WTC11 (cell line): ENCODE measurements around the gene MYCBP2. TPM values are rescaled to one million over a fixed set of nuclear protein-coding genes. Genes with fewer than 3 reads are reported as not detected.
"Not testable (repeated sequence)": the region's sequence is repeated elsewhere in the genome, so short reads cannot be mapped to it uniquely, and the experiment has no call there.

Experiments used
- ATAC-seq: fragments of 200-7000 bp; cut with Tn5 transposase; 2 replicates; pipeline ENCODE4 v1.10.0; 2021; ENCODE audit warnings: mild to moderate bottlenecking, moderate library complexity
- CTCF ChIA-PET: fragments of 300-600 bp; sonication (Branson Sonifier 250); formaldehyde crosslinking; loops from one replicate; lab custom pipeline; 2021; ENCODE audit warnings: antibody characterized with exemption; lab: Charles Lee
- POLR2A ChIA-PET: fragments of 350-600 bp; sonication (Branson Sonifier 250); formaldehyde crosslinking; loops from one replicate; lab custom pipeline; 2021; ENCODE audit warnings: antibody characterized with exemption; lab: Charles Lee
- DNase-seq: peaks from one replicate; pipeline ENCODE4 v3.0.0; 2021; ENCODE audit warnings: low spot score
- H3K27ac Mint-ChIP-seq: 2 replicates; pipeline ENCODE4 v1.8.0; 2021; ENCODE audit warnings: mixed read lengths
- H3K27me3 Mint-ChIP-seq: 2 replicates; pipeline ENCODE4 v1.8.0; 2021; ENCODE audit warnings: low read depth, mild to moderate bottlenecking, moderate library complexity, mixed read lengths
- H3K36me3 Mint-ChIP-seq: 2 replicates; pipeline ENCODE4 v1.8.0; 2021; ENCODE audit warnings: mixed read lengths
- H3K4me1 Mint-ChIP-seq: 2 replicates; pipeline ENCODE4 v1.8.0; 2022; ENCODE audit warnings: mixed read lengths
- H3K4me3 Mint-ChIP-seq: 2 replicates; pipeline ENCODE4 v1.8.0; 2021; ENCODE audit warnings: mild to moderate bottlenecking, moderate library complexity, mixed read lengths
- H3K9me3 Mint-ChIP-seq: 2 replicates; pipeline ENCODE4 v1.8.0; 2021; ENCODE audit warnings: mixed read lengths
- ATF2 ChIP-seq: sonication (generic); formaldehyde crosslinking; IDR thresholded peaks from 2 replicates; pipeline ENCODE4 v1.8.1; 2022; ENCODE audit warnings: low read depth, missing genetic modification reagents, borderline replicate concordance
- ELF4 ChIP-seq: sonication (generic); formaldehyde crosslinking; IDR thresholded peaks from 2 replicates; pipeline ENCODE4 v1.8.1; 2022; ENCODE audit warnings: low read depth, mild to moderate bottlenecking, moderate library complexity, missing genetic modification reagents
- EMX1 ChIP-seq: fragments of 250-450 bp; sonication (Bioruptor Pico); IDR thresholded peaks from 2 replicates; pipeline ENCODE4 v1.8.0; 2021; ENCODE audit warnings: mild to moderate bottlenecking
- GRHL2 ChIP-seq: fragments of 250-450 bp; sonication (Bioruptor Pico); IDR thresholded peaks from 2 replicates; pipeline ENCODE4 v1.8.0; 2022; ENCODE audit warnings: mild to moderate bottlenecking, moderate library complexity; ENCODE audit not compliant: insufficient replicate concordance, severe bottlenecking
- GTF2I ChIP-seq: fragments of 250-450 bp; sonication (Bioruptor Pico); conservative IDR thresholded peaks from 2 replicates; pipeline ENCODE4 v1.4.0; 2021; ENCODE audit warnings: mild to moderate bottlenecking
- JAZF1 ChIP-seq: fragments of 250-450 bp; sonication (Bioruptor Pico); IDR thresholded peaks from 2 replicates; pipeline ENCODE4 v1.9.0; 2021; ENCODE audit warnings: moderate library complexity, mild to moderate bottlenecking, inconsistent platforms
- OVOL2 ChIP-seq: fragments of 250-450 bp; sonication (Bioruptor Pico); IDR thresholded peaks from 2 replicates; pipeline ENCODE4 v1.9.0; 2021; ENCODE audit warnings: mild to moderate bottlenecking, borderline replicate concordance
- PREB ChIP-seq: sonication (generic); formaldehyde crosslinking; IDR thresholded peaks from 2 replicates; pipeline ENCODE4 v1.8.1; 2022; ENCODE audit warnings: mild to moderate bottlenecking, missing genetic modification reagents, moderate library complexity, borderline replicate concordance
- TEAD4 ChIP-seq: sonication (generic); formaldehyde crosslinking; IDR thresholded peaks from 2 replicates; pipeline ENCODE4 v1.8.0; 2022; ENCODE audit warnings: mild to moderate bottlenecking, missing genetic modification reagents
- ZBTB43 ChIP-seq: sonication (generic); formaldehyde crosslinking; IDR thresholded peaks from 2 replicates; pipeline ENCODE4 v1.8.1; 2023; ENCODE audit warnings: mild to moderate bottlenecking, missing genetic modification reagents
- ZNF317 ChIP-seq: sonication (generic); formaldehyde crosslinking; IDR thresholded peaks from 2 replicates; pipeline ENCODE4 v1.8.1; 2023; ENCODE audit warnings: low read depth, mild to moderate bottlenecking, moderate library complexity, missing genetic modification reagents, borderline replicate concordance
- ZNF512 ChIP-seq: sonication (generic); formaldehyde crosslinking; IDR thresholded peaks from 2 replicates; pipeline ENCODE4 v1.8.1; 2022; ENCODE audit warnings: missing genetic modification reagents, borderline replicate concordance
- ZSCAN18 ChIP-seq: fragments of 250-450 bp; sonication (Bioruptor Pico); IDR thresholded peaks from 2 replicates; pipeline ENCODE4 v2.1.2; 2022; ENCODE audit warnings: mild to moderate bottlenecking, moderate library complexity
- total RNA-seq: library from RNA; stranded (reverse); gene quantifications from 3 replicates; pipeline ENCODE4 v1.2.3, GENCODE V29; 2021
- TF ChIP-seq, protein P1 (sequence below): fragments of 200-600 bp; IDR thresholded peaks from 2 replicates; pipeline ENCODE4 v1.8.0; 2022; ENCODE audit warnings: antibody characterized with exemption
- TF ChIP-seq, protein P2 (sequence below): fragments of 250-450 bp; sonication (Bioruptor Pico); IDR thresholded peaks from 2 replicates; pipeline ENCODE4 v1.9.0; 2021; ENCODE audit warnings: mild to moderate bottlenecking
- TF ChIP-seq, protein P3 (sequence below): sonication (generic); formaldehyde crosslinking; conservative IDR thresholded peaks from 2 replicates; pipeline ENCODE4 v1.8.1; 2023; ENCODE audit warnings: mild to moderate bottlenecking, low read depth, missing genetic modification reagents, moderate library complexity

Gene MYCBP2
- total RNA-seq, 1 experiment from 2014 or later, result 54.3 TPM

GRCh38 chr13:77009011-77009410, 317.9 kb downstream of the MYCBP2 start (continued):
- no peak for TF ChIP-seq ZSCAN18 (CRISPR knock-in tag)
- TF ChIP-seq ZBTB43 (CRISPR knock-in tag), result no peak
- TF ChIP-seq ELF4 (CRISPR knock-in tag), result no peak
- TF ChIP-seq TEAD4, result no peak
- TF ChIP-seq ZNF317, result no peak
- TF ChIP-seq JAZF1 (CRISPR knock-in tag), result no peak
- no peak for TF ChIP-seq EMX1 (CRISPR knock-in tag)
- no peak for TF ChIP-seq ZNF512
- TF ChIP-seq OVOL2 (CRISPR knock-in tag), result no peak
- no peak for TF ChIP-seq PREB (CRISPR knock-in tag)

- CTCF ChIA-PET, H3K27ac Mint-ChIP-seq, H3K9me3 Mint-ChIP-seq, H3K27me3 Mint-ChIP-seq, H3K4me1 Mint-ChIP-seq, ATAC-seq, POLR2A ChIA-PET, H3K4me3 Mint-ChIP-seq, DNase-seq: not testable (repeated sequence)
- H3K36me3 Mint-ChIP-seq, result peaks cover 44% of the 10 kb centered on the region
Observed at GRCh38 chr13:77008337-77008736, 318.6 kb downstream of the MYCBP2 start.

- Mint-ChIP-seq H3K27ac (no peak overlapping the region), H3K27me3 (no peaks in the 10 kb centered on the region), H3K9me3 (no peaks in the 10 kb centered on the region), H3K4me3 (no peak overlapping the region), H3K4me1 (peaks cover 3% of the 10 kb centered on the region; the same call in 1 of the 2 replicates), H3K36me3 (peaks cover 12% of the 10 kb centered on the region)
- TF ChIP-seq TEAD4 (no peak), ATF2 (CRISPR knock-in tag) (no peak), GRHL2 (CRISPR knock-in tag) (no peak), GTF2I (CRISPR knock-in tag) (no peak)
- TF ChIP-seq, protein P1, sequence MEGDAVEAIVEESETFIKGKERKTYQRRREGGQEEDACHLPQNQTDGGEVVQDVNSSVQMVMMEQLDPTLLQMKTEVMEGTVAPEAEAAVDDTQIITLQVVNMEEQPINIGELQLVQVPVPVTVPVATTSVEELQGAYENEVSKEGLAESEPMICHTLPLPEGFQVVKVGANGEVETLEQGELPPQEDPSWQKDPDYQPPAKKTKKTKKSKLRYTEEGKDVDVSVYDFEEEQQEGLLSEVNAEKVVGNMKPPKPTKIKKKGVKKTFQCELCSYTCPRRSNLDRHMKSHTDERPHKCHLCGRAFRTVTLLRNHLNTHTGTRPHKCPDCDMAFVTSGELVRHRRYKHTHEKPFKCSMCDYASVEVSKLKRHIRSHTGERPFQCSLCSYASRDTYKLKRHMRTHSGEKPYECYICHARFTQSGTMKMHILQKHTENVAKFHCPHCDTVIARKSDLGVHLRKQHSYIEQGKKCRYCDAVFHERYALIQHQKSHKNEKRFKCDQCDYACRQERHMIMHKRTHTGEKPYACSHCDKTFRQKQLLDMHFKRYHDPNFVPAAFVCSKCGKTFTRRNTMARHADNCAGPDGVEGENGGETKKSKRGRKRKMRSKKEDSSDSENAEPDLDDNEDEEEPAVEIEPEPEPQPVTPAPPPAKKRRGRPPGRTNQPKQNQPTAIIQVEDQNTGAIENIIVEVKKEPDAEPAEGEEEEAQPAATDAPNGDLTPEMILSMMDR, result peak; percentile 34
- TF ChIP-seq, protein P2, sequence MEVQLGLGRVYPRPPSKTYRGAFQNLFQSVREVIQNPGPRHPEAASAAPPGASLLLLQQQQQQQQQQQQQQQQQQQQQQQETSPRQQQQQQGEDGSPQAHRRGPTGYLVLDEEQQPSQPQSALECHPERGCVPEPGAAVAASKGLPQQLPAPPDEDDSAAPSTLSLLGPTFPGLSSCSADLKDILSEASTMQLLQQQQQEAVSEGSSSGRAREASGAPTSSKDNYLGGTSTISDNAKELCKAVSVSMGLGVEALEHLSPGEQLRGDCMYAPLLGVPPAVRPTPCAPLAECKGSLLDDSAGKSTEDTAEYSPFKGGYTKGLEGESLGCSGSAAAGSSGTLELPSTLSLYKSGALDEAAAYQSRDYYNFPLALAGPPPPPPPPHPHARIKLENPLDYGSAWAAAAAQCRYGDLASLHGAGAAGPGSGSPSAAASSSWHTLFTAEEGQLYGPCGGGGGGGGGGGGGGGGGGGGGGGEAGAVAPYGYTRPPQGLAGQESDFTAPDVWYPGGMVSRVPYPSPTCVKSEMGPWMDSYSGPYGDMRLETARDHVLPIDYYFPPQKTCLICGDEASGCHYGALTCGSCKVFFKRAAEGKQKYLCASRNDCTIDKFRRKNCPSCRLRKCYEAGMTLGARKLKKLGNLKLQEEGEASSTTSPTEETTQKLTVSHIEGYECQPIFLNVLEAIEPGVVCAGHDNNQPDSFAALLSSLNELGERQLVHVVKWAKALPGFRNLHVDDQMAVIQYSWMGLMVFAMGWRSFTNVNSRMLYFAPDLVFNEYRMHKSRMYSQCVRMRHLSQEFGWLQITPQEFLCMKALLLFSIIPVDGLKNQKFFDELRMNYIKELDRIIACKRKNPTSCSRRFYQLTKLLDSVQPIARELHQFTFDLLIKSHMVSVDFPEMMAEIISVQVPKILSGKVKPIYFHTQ (CRISPR knock-in tag), result no peak
- TF ChIP-seq, protein P3, sequence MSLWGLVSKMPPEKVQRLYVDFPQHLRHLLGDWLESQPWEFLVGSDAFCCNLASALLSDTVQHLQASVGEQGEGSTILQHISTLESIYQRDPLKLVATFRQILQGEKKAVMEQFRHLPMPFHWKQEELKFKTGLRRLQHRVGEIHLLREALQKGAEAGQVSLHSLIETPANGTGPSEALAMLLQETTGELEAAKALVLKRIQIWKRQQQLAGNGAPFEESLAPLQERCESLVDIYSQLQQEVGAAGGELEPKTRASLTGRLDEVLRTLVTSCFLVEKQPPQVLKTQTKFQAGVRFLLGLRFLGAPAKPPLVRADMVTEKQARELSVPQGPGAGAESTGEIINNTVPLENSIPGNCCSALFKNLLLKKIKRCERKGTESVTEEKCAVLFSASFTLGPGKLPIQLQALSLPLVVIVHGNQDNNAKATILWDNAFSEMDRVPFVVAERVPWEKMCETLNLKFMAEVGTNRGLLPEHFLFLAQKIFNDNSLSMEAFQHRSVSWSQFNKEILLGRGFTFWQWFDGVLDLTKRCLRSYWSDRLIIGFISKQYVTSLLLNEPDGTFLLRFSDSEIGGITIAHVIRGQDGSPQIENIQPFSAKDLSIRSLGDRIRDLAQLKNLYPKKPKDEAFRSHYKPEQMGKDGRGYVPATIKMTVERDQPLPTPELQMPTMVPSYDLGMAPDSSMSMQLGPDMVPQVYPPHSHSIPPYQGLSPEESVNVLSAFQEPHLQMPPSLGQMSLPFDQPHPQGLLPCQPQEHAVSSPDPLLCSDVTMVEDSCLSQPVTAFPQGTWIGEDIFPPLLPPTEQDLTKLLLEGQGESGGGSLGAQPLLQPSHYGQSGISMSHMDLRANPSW (CRISPR knock-in tag), result no peak
- DNase-seq (no peak), ATAC-seq (peak; percentile 56)
- ChIA-PET CTCF (interaction anchor here (0.6 to 2.2 kb wide), 6 partner anchors 10 to 650 kb away, joined by 3 to 12 read pairs (median 4); partner anchors contain the start of gene CLN5), POLR2A (interaction anchor here (0.6 to 1.8 kb wide), 2 partner anchors 10 to 11 kb away, joined by 3 to 5 read pairs; partner anchors contain the start of gene CLN5)
Observed at GRCh38 chr13:77002590-77003190, 324.2 kb downstream of the MYCBP2 start.
